C4-2B (cell line): ENCODE measurements around the gene VSX1.

Source experiments
- CTCF ChIP-seq: fragments of 450-650 bp; conservative IDR thresholded peaks from 2 replicates; pipeline ENCODE4 v1.5.1; 2017; ENCODE audit warnings: mild to moderate bottlenecking
- ZFX ChIP-seq: fragments of 450-650 bp; IDR thresholded peaks from 2 replicates; pipeline ENCODE4 v1.6.1; 2017

- TF ChIP-seq CTCF (no peak), ZFX (no peak)
These were observed 36.6 kb upstream of the VSX1 start for GRCh38 chr20:25118529-25118928.
